IMR-90 (cell line): Measurements from ENCODE around the gene ARID5A. TPM values are rescaled to one million over a fixed set of nuclear protein-coding genes. Genes with fewer than 3 reads are reported as not detected.
A peak's percentile ranks its signal among the peaks of the same experiment; 100 is the strongest.

Source experiments
- ATAC-seq: fragments of 200-7000 bp; cut with Tn5 transposase; 2 replicates; pipeline ENCODE4 v1.9.1; 2020; ENCODE audit warnings: low read depth, mild to moderate bottlenecking, moderate library complexity
- BruUV-seq: library from RNA; stranded (reverse); fragments of 400-500 nt; replicated peaks from 2 replicates; lab custom pipeline; 2021; lab: Mats Ljungman, UMichigan
- CTCF ChIA-PET: fragments of 300-600 bp; formaldehyde crosslinking; extraction: SDS; loops from one replicate; lab custom pipeline; 2021; ENCODE audit warnings: antibody characterized with exemption; lab: Yijun Ruan, JAX
- POLR2A ChIA-PET: fragments of 300-600 bp; sonication (Branson Sonifier 250); formaldehyde crosslinking; loops from one replicate; lab custom pipeline; 2022; ENCODE audit warnings: antibody characterized with exemption; ENCODE audit not compliant: unreplicated experiment; lab: Charles Lee
- DNase-seq: peaks from one replicate; pipeline ENCODE4 v3.0.0; 2013
- H2AFZ ChIP-seq: replicated peaks from 2 replicates; pipeline ENCODE3; 2013; ENCODE audit warnings: low read length, mild to moderate bottlenecking; ENCODE audit not compliant: poor library complexity
- H2AK5ac ChIP-seq: 2 replicates; pipeline ENCODE4 v1.6.1; 2013; ENCODE audit warnings: low read depth, low read length, inconsistent platforms
- H2AK9ac ChIP-seq: replicated peaks from 2 replicates; pipeline ENCODE3; 2013; ENCODE audit warnings: mild to moderate bottlenecking, low read depth, low read length, moderate library complexity; ENCODE audit not compliant: poor library complexity
- H2BK120ac ChIP-seq: 2 replicates; pipeline ENCODE4 v1.6.1; 2013; ENCODE audit warnings: low read depth, low read length, inconsistent platforms
- H2BK15ac ChIP-seq: 3 replicates; pipeline ENCODE4 v1.6.1; 2013; ENCODE audit warnings: low read depth, low read length, inconsistent platforms
- H2BK20ac ChIP-seq: 2 replicates; pipeline ENCODE4 v1.6.1; 2013; ENCODE audit warnings: low read depth, mild to moderate bottlenecking, inconsistent platforms, low read length, moderate library complexity
- H2BK5ac ChIP-seq: 2 replicates; pipeline ENCODE4 v1.6.1; 2013; ENCODE audit warnings: mild to moderate bottlenecking, low read depth, low read length, inconsistent platforms; ENCODE audit not compliant: poor library complexity, severe bottlenecking
- H3K14ac ChIP-seq: replicated peaks from 2 replicates; pipeline ENCODE4 v1.6.1; 2013; ENCODE audit warnings: low read depth, low read length, inconsistent platforms
- H3K18ac ChIP-seq: 2 replicates; pipeline ENCODE4 v1.6.1; 2013; ENCODE audit warnings: low read depth, low read length, control low read depth
- H3K23ac ChIP-seq: 2 replicates; pipeline ENCODE4 v1.6.1; 2013; ENCODE audit warnings: low read depth, low read length, inconsistent platforms
- H3K27ac ChIP-seq: 2 replicates; pipeline ENCODE4 v1.5.1; 2013; ENCODE audit warnings: mild to moderate bottlenecking, control low read depth, low read length; ENCODE audit not compliant: insufficient read depth
- H3K27me3 ChIP-seq: 2 replicates; pipeline ENCODE4 v1.6.1; 2013; ENCODE audit warnings: low read length; ENCODE audit not compliant: control insufficient read depth, insufficient read depth
- H3K36me3 ChIP-seq: 2 replicates; pipeline ENCODE4 v1.6.1; 2013; ENCODE audit warnings: low read length, mixed read lengths; ENCODE audit not compliant: control insufficient read depth, insufficient read depth
- H3K4ac ChIP-seq: 2 replicates; pipeline ENCODE4 v1.6.1; 2013; ENCODE audit warnings: low read depth, low read length, inconsistent platforms
- H3K4me1 ChIP-seq: 2 replicates; pipeline ENCODE4 v1.6.1; 2013; ENCODE audit warnings: low read length, mixed read lengths; ENCODE audit not compliant: control insufficient read depth, insufficient read depth
- H3K4me2 ChIP-seq: 2 replicates; pipeline ENCODE4 v1.6.1; 2013; ENCODE audit warnings: low read depth, mild to moderate bottlenecking, control low read depth, low read length, moderate library complexity
- H3K4me3 ChIP-seq: 2 replicates; pipeline ENCODE4 v1.5.1; 2013; ENCODE audit warnings: low read depth, mild to moderate bottlenecking, control low read depth, low read length, moderate library complexity; ENCODE audit not compliant: insufficient read depth
- H3K56ac ChIP-seq: 2 replicates; pipeline ENCODE4 v1.6.1; 2013; ENCODE audit warnings: low read length, inconsistent platforms; ENCODE audit not compliant: insufficient read depth; ENCODE audit errors: extremely low read depth
- H3K79me1 ChIP-seq, 2 experiments: 2 replicates each; pipeline ENCODE4 v1.6.1; 2013; ENCODE audit warnings: low read length in 2 of 2, inconsistent platforms in 1 of 2, low read depth in 1 of 2
- H3K9ac ChIP-seq: 2 replicates; pipeline ENCODE4 v1.6.1; 2013; ENCODE audit warnings: low read depth, low read length, control low read depth
- H3K9me1 ChIP-seq: 2 replicates; pipeline ENCODE4 v1.6.1; 2013; ENCODE audit warnings: low read length, inconsistent platforms; ENCODE audit not compliant: insufficient read depth
- H3K9me3 ChIP-seq: 2 replicates; pipeline ENCODE4 v1.6.1; 2013; ENCODE audit warnings: low read length; ENCODE audit not compliant: control insufficient read depth, insufficient read depth
- H4K20me1 ChIP-seq: 2 replicates; pipeline ENCODE4 v1.6.1; 2013; ENCODE audit warnings: low read length, inconsistent platforms; ENCODE audit not compliant: insufficient read depth
- H4K5ac ChIP-seq: 2 replicates; pipeline ENCODE4 v1.6.1; 2013; ENCODE audit warnings: mild to moderate bottlenecking, low read depth, low read length, control low read depth
- H4K8ac ChIP-seq, 2 experiments: 2 replicates each; pipeline ENCODE4 v1.6.1; 2013; ENCODE audit warnings: low read depth in 2 of 2, low read length in 2 of 2, control low read depth in 1 of 2, inconsistent platforms in 1 of 2
- H4K91ac ChIP-seq: 2 replicates; pipeline ENCODE4 v1.6.1; 2013; ENCODE audit warnings: low read depth, low read length, inconsistent platforms; ENCODE audit not compliant: insufficient read depth
- BHLHE40 ChIP-seq: fragments of 150-350 bp; IDR thresholded peaks from 2 replicates; pipeline ENCODE4 v1.6.1; 2016; ENCODE audit warnings: mild to moderate bottlenecking, low read depth, low read length
- CEBPB ChIP-seq: IDR thresholded peaks from 2 replicates; pipeline ENCODE4 v1.6.1; 2012; ENCODE audit warnings: low read depth, low read length, improper control_type of control experiment
- CHD1 ChIP-seq: IDR thresholded peaks from 2 replicates; pipeline ENCODE4 v1.6.1; 2012; ENCODE audit warnings: low read depth, low read length, improper control_type of control experiment
- CTCF ChIP-seq: conservative IDR thresholded peaks from 2 replicates; pipeline ENCODE4 v1.5.1; 2012; ENCODE audit warnings: mild to moderate bottlenecking, low read depth, low read length, improper control_type of control experiment
- FOS ChIP-seq: fragments of 150-350 bp; IDR thresholded peaks from 2 replicates; pipeline ENCODE4 v1.6.1; 2016; ENCODE audit warnings: low read depth, low read length
- MAFK ChIP-seq: IDR thresholded peaks from 2 replicates; pipeline ENCODE4 v1.6.1; 2012; ENCODE audit warnings: low read depth, low read length, improper control_type of control experiment
- MAZ ChIP-seq: IDR thresholded peaks from 2 replicates; pipeline ENCODE4 v1.6.1; 2012; ENCODE audit warnings: low read depth, mild to moderate bottlenecking, low read length, improper control_type of control experiment, moderate library complexity, borderline replicate concordance
- MXI1 ChIP-seq: IDR thresholded peaks from 2 replicates; pipeline ENCODE4 v1.6.1; 2012; ENCODE audit warnings: low read depth, mild to moderate bottlenecking, low read length, moderate library complexity, borderline replicate concordance
- NFE2L2 ChIP-seq: fragments of 150-350 bp; IDR thresholded peaks from 2 replicates; pipeline ENCODE4 v1.6.1; 2016; ENCODE audit warnings: low read depth, mild to moderate bottlenecking, low read length
- POLR2A ChIP-seq: IDR thresholded peaks from 2 replicates; pipeline ENCODE4 v1.6.1; 2012; ENCODE audit warnings: mild to moderate bottlenecking, low read depth, low read length
- RAD21 ChIP-seq: IDR thresholded peaks from 2 replicates; pipeline ENCODE4 v1.6.1; 2012; ENCODE audit warnings: low read length, improper control_type of control experiment
- RCOR1 ChIP-seq: IDR thresholded peaks from 2 replicates; pipeline ENCODE4 v1.6.1; 2012; ENCODE audit warnings: mild to moderate bottlenecking, low read length, improper control_type of control experiment; ENCODE audit not compliant: insufficient replicate concordance
- RFX5 ChIP-seq: IDR thresholded peaks from 2 replicates; pipeline ENCODE4 v1.8.0; 2012; ENCODE audit warnings: low read depth, mild to moderate bottlenecking, low read length, moderate library complexity
- SMC3 ChIP-seq: fragments of 150-350 bp; IDR thresholded peaks from 2 replicates; pipeline ENCODE4 v1.6.1; 2016; ENCODE audit warnings: low read depth, mild to moderate bottlenecking, antibody characterized with exemption, low read length, moderate library complexity
- WGBS, 2 experiments: methylation state at CpG; one replicate each; pipeline versions ENCODE4 v1.1.5 to v1.1.7; 2013; ENCODE audit warnings: missing lambda C conversion rate in 2 of 2; ENCODE audit not compliant: insufficient read length in 1 of 2; ENCODE audit errors: extremely low coverage in 2 of 2; 5-methylcytosine and 5-hydroxymethylcytosine counted together
- dilution Hi-C: fragments of 300-500 bp; cut with HindIII; formaldehyde crosslinking; loops from one replicate; pipeline ENCODE4 v1.14.3; 2018; ENCODE audit warnings: low sequenced_read_pairs; ENCODE audit not compliant: unreplicated experiment
- in situ Hi-C: fragments of 300-500 bp; cut with MboI; formaldehyde crosslinking; loops from 3 replicates; pipeline ENCODE4 v1.14.3; 2019; ENCODE audit warnings: low sequenced_read_pairs, inconsistent platforms, mixed read lengths
- intact Hi-C: fragments of 100-400 bp; cut with micrococcal nuclease; formaldehyde crosslinking; loops from 2 replicates; pipeline ENCODE4 v1.10.0; 2022
- polyA plus RNA-seq, 3 experiments: library from polyadenylated mRNA; depleted of rRNA; stranded (reverse); fragments of >200 nt; gene quantifications; 2 replicates each; pipeline ENCODE4 v1.2.3, GENCODE V29; 2012; ENCODE audit warnings: low replicate concordance in 1 of 3
- total RNA-seq: library from RNA; depleted of rRNA; stranded (reverse); fragments of >200 nt; gene quantifications from 2 replicates; pipeline ENCODE4 v1.2.3, GENCODE V29; 2012
- TF ChIP-seq, protein P1 (sequence below): fragments of 150-350 bp; IDR thresholded peaks from 2 replicates; pipeline ENCODE4 v1.6.1; 2017; ENCODE audit warnings: mild to moderate bottlenecking, antibody characterized with exemption, low read length, low read depth
- TF ChIP-seq, protein P2 (sequence below): fragments of 150-350 bp; IDR thresholded peaks from 2 replicates; pipeline ENCODE4 v1.6.1; 2016; ENCODE audit warnings: low read depth, mild to moderate bottlenecking, low read length, moderate library complexity, borderline replicate concordance

Gene ARID5A
- total and polyA plus RNA-seq, 2 of the 4 experiments (the other 2 are of a cell fraction) = 2.3 to 6.7 TPM

DNA sequence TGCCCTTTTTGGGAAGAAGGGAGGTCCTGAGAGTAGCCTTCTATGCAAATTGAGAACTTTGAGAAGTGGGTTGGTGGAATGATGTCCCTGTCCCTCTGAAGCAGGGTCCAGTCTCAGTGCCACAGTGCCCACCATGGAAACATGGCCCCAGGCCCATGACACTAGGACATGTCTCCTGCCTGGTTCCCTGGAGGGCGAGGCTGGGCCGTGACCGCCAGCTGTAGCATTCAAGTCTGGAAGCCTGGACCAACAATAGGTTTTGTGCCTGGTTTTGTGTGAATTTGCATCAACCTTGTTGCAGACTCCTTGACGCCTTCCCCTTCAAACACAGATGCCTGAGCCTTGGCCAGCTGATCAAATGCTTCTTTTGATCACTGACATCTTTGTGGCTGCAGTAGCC, 27.5 kb downstream of the ARID5A start:
- Histone ChIP-seq H3K56ac (no peak overlapping the region), H4K20me1 (no peaks in the 10 kb centered on the region)
- POLR2A ChIA-PET = no interaction called here

More for the DNA sequence above, 27.5 kb downstream of the ARID5A start:
- H3K36me3 ChIP-seq = no peaks in the 10 kb centered on the region
- dilution Hi-C loops = no loop called here
- CTCF ChIA-PET = interaction anchor here (0.5 kb wide), 1 partner anchor 32 kb away, joined by 5 read pairs; no protein-coding TSS in a partner anchor
- TF ChIP-seq, protein P1, sequence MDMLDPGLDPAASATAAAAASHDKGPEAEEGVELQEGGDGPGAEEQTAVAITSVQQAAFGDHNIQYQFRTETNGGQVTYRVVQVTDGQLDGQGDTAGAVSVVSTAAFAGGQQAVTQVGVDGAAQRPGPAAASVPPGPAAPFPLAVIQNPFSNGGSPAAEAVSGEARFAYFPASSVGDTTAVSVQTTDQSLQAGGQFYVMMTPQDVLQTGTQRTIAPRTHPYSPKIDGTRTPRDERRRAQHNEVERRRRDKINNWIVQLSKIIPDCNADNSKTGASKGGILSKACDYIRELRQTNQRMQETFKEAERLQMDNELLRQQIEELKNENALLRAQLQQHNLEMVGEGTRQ = no peak
- TF ChIP-seq CEBPB (no peak), CHD1 (no peak), MAFK (no peak), MXI1 (no peak), NFE2L2 (no peak), FOS (no peak), SMC3 (no peak), POLR2A (no peak), BHLHE40 (no peak), CTCF (no peak), MAZ (no peak), RFX5 (no peak), RCOR1 (no peak), RAD21 (no peak)
- TF ChIP-seq, protein P2, sequence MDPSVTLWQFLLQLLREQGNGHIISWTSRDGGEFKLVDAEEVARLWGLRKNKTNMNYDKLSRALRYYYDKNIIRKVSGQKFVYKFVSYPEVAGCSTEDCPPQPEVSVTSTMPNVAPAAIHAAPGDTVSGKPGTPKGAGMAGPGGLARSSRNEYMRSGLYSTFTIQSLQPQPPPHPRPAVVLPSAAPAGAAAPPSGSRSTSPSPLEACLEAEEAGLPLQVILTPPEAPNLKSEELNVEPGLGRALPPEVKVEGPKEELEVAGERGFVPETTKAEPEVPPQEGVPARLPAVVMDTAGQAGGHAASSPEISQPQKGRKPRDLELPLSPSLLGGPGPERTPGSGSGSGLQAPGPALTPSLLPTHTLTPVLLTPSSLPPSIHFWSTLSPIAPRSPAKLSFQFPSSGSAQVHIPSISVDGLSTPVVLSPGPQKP = no peak
- H3K4me3 ChIP-seq = no peak overlapping the region
- no peaks in the 10 kb centered on the region for H3K9me1 ChIP-seq
- no peak overlapping the region for H2BK20ac ChIP-seq
- ATAC-seq = no peak
- peaks cover 3% of the 10 kb centered on the region; the same call in 1 of the 2 replicates for H3K9me3 ChIP-seq
- no TSS peak for BruUV-seq
- H4K8ac ChIP-seq = no peak overlapping the region
- H2AK5ac ChIP-seq = no peak overlapping the region
- no peak overlapping the region for H4K5ac ChIP-seq
- intact Hi-C loops = no loop called here
- H2BK5ac ChIP-seq = no peak overlapping the region
- H3K18ac ChIP-seq = no peak overlapping the region
- DNase-seq = no peak
- H3K4ac ChIP-seq = no peak overlapping the region
- H2BK15ac ChIP-seq = no peak overlapping the region
- H2BK120ac ChIP-seq = no peak overlapping the region
- H3K27ac ChIP-seq = no peak overlapping the region
- H3K27me3 ChIP-seq = peaks cover 4% of the 10 kb centered on the region; the same call in 1 of the 2 replicates
- H2AK9ac ChIP-seq = peak overlapping the region; percentile 1
- no peak overlapping the region for H4K91ac ChIP-seq
- no peak overlapping the region for H3K9ac ChIP-seq
- WGBS, 2 experiments = no CpG with 5 or more reads among the region's 4 CpGs
- no peaks in the 10 kb centered on the region for H3K4me1 ChIP-seq
- H2AFZ ChIP-seq = no peak overlapping the region
- in situ Hi-C loops = no loop called here
- H3K79me1 ChIP-seq = no peaks in the 10 kb centered on the region
- H3K23ac ChIP-seq = no peak overlapping the region
- H3K4me2 ChIP-seq = no peak overlapping the region
- no peak overlapping the region for H3K14ac ChIP-seq
